K562 (cell line): ENCODE results near the gene VAMP4.

Experiments
- DDX20 ChIP-seq: fragments of 450-650 bp; IDR thresholded peaks from 2 replicates; pipeline ENCODE4 v1.6.1; 2016; ENCODE audit warnings: missing genetic modification characterization, low read depth, mild to moderate bottlenecking, missing compliant biosample characterization, moderate library complexity
- ZNF143 ChIP-seq: sonication (generic); formaldehyde crosslinking; IDR thresholded peaks from 2 replicates; pipeline ENCODE4 v1.9.0; 2022; ENCODE audit warnings: mild to moderate bottlenecking, missing genetic modification reagents

GRCh38 chr1:171663036-171663853, 78.6 kb downstream of the VAMP4 start:
- TF ChIP-seq DDX20 (tag) (no peak), ZNF143 (CRISPR knock-in tag) (no peak)
